GM12878 (cell line): ENCODE results near the gene ANO4. TPM values are rescaled to one million over a fixed set of nuclear protein-coding genes. Genes with fewer than 3 reads are reported as not detected.
A peak's percentile ranks its signal among the peaks of the same experiment; 100 is the strongest.

ENCODE experiments used
- BRCA1 ChIP-seq: IDR thresholded peaks from 2 replicates; pipeline ENCODE4 v1.6.1; 2011; ENCODE audit warnings: low read depth, low read length, improper control_type of control experiment
- ETV6 ChIP-seq, 2 experiments: fragments of 450-650 bp in 1 of 2; IDR thresholded peaks in 1 of 2; conservative IDR thresholded peaks in 1 of 2; 2 replicates each; pipeline ENCODE4 v1.6.1; 2014; ENCODE audit warnings: antibody characterized with exemption in 1 of 2, borderline replicate concordance in 1 of 2, low read depth in 1 of 2, mild to moderate bottlenecking in 1 of 2, moderate library complexity in 1 of 2
- HDGF ChIP-seq: fragments of 450-650 bp; IDR thresholded peaks from 2 replicates; pipeline ENCODE4 v1.6.1; 2016; ENCODE audit warnings: antibody characterized with exemption
- IKZF2 ChIP-seq, 2 experiments: fragments of 450-650 bp; IDR thresholded peaks; 2 replicates each; pipeline ENCODE4 v1.6.1; 2017; ENCODE audit warnings: mild to moderate bottlenecking in 2 of 2, moderate library complexity in 2 of 2
- LARP7 ChIP-seq: fragments of 450-650 bp; IDR thresholded peaks from 2 replicates; pipeline ENCODE4 v1.6.1; 2017; ENCODE audit warnings: mild to moderate bottlenecking
- MTA3 ChIP-seq: IDR thresholded peaks from 2 replicates; pipeline ENCODE4 v1.6.1; 2012; ENCODE audit warnings: low read length, inconsistent platforms, borderline replicate concordance
- MYC ChIP-seq: IDR thresholded peaks from 2 replicates; pipeline ENCODE4 v1.6.1; 2011; ENCODE audit warnings: mild to moderate bottlenecking, low read length, moderate library complexity, inconsistent platforms; ENCODE audit not compliant: insufficient read depth, insufficient replicate concordance, insufficient read length, severe bottlenecking
- NFIC ChIP-seq: IDR thresholded peaks from 2 replicates; pipeline ENCODE4 v1.6.1; 2012; ENCODE audit warnings: low read depth, mild to moderate bottlenecking, inconsistent platforms, low read length, moderate library complexity
- NFYB ChIP-seq: IDR thresholded peaks from 2 replicates; pipeline ENCODE4 v1.6.1; 2011; ENCODE audit warnings: low read depth, mild to moderate bottlenecking, low read length, improper control_type of control experiment, moderate library complexity; ENCODE audit not compliant: insufficient read depth
- RFX5 ChIP-seq: IDR thresholded peaks from 2 replicates; pipeline ENCODE4 v1.6.1; 2011; ENCODE audit warnings: low read depth, low read length, improper control_type of control experiment
- polyA plus RNA-seq, 11 experiments: library from polyadenylated mRNA; depleted of rRNA in 4 of 11; unstranded in 6 of 11; stranded (reverse) in 5 of 11; fragments of >200 nt; fragmentation: Nextera tagmentation in 4 of 11; fragmentation: Illumina TruSeq in 1 of 11; extraction: Ambion mirVana in 4 of 11; extraction: Trizol in 1 of 11; gene quantifications; 1 replicate in 1 of 11; 2 replicates in 10 of 11; pipeline versions ENCODE4 v1.2.1 to v1.2.3, GENCODE V29; 2011 to 2016; ENCODE audit warnings: inconsistent platforms in 2 of 11, missing spikeins in 2 of 11, low read depth in 1 of 11
- total RNA-seq, 4 experiments: library from RNA; depleted of rRNA in 3 of 4; stranded (reverse); fragments of >200 nt in 3 of 4; fragmentation: Illumina TruSeq in 1 of 4; extraction: Trizol in 1 of 4; gene quantifications; 2 replicates each; pipeline versions ENCODE4 v1.2.1 to v1.2.3, GENCODE V29; 2013 to 2021
- TF ChIP-seq, protein P1 (sequence below): IDR thresholded peaks from 2 replicates; pipeline ENCODE4 v1.6.1; 2011; ENCODE audit warnings: mild to moderate bottlenecking, low read depth, low read length, moderate library complexity; ENCODE audit not compliant: insufficient replicate concordance
- TF ChIP-seq, protein P2 (sequence below): fragments of 450-650 bp; IDR thresholded peaks from 2 replicates; pipeline ENCODE4 v1.6.1; 2017; ENCODE audit warnings: mild to moderate bottlenecking, moderate library complexity
- TF ChIP-seq, protein P3 (sequence below): fragments of 450-650 bp; IDR thresholded peaks from 2 replicates; pipeline ENCODE4 v1.6.1; 2016; ENCODE audit warnings: mild to moderate bottlenecking, moderate library complexity, borderline replicate concordance
- TF ChIP-seq, protein P4 (sequence below): fragments of 450-650 bp; IDR thresholded peaks from 2 replicates; pipeline ENCODE4 v1.6.1; 2017; ENCODE audit warnings: mild to moderate bottlenecking, low read depth, inconsistent platforms; ENCODE audit not compliant: poor library complexity, severe bottlenecking

ANO4 gene
- total and polyA plus RNA-seq, 10 of the 15 experiments (the other 5 are each of a cell fraction or from before 2014, with no cell fraction given): not detected

DNA sequence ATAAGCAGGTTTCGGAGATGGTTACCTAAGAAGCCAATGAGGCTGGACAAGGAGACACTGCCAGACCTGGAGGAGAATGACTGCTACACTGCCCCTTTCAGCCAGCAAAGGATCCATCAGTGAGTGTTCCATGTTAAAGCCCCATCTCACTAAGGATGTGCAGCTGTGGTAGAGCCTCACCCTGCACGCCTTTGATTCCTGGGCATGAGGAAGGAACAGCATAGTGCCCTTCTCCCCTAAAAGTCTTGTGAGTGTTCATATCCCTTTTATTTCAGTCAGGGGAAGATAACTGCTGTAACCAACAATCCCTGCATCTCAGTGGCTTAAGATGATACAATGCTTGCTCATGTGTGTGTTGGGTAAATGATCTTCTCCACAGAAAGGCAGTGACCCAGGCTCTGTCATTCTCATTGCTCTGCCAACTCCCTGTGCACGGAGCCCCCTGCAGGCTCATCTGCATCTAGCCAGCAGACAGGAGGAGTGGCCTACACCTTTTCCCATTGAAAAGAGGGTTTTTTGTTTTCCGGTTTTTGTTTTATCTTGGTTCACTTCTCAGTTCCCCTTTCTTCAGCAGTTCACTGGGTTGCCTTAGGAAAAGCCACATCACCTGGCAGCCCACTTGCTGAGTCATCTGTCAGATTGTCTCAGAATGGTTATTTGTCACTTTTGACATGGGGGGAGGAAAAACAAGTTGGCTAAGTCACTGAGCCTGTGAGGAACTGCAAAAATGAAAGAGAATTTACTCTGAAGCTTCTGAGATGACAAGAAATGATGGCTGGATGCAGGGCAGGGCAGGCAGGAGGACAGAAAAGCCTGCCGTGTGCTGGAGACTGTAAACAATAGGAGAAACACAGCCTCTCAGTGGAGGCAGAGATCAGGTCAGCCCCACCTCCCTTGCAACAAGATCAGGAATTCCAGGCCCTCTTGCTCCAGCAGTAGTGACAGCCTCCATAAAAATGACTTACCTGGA lies 193.3 kb downstream of the ANO4 start (continued):
- TF ChIP-seq, protein P1, sequence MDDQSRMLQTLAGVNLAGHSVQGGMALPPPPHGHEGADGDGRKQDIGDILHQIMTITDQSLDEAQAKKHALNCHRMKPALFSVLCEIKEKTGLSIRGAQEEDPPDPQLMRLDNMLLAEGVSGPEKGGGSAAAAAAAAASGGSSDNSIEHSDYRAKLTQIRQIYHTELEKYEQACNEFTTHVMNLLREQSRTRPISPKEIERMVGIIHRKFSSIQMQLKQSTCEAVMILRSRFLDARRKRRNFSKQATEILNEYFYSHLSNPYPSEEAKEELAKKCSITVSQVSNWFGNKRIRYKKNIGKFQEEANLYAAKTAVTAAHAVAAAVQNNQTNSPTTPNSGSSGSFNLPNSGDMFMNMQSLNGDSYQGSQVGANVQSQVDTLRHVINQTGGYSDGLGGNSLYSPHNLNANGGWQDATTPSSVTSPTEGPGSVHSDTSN: peak; percentile 87
- TF ChIP-seq, protein P2, sequence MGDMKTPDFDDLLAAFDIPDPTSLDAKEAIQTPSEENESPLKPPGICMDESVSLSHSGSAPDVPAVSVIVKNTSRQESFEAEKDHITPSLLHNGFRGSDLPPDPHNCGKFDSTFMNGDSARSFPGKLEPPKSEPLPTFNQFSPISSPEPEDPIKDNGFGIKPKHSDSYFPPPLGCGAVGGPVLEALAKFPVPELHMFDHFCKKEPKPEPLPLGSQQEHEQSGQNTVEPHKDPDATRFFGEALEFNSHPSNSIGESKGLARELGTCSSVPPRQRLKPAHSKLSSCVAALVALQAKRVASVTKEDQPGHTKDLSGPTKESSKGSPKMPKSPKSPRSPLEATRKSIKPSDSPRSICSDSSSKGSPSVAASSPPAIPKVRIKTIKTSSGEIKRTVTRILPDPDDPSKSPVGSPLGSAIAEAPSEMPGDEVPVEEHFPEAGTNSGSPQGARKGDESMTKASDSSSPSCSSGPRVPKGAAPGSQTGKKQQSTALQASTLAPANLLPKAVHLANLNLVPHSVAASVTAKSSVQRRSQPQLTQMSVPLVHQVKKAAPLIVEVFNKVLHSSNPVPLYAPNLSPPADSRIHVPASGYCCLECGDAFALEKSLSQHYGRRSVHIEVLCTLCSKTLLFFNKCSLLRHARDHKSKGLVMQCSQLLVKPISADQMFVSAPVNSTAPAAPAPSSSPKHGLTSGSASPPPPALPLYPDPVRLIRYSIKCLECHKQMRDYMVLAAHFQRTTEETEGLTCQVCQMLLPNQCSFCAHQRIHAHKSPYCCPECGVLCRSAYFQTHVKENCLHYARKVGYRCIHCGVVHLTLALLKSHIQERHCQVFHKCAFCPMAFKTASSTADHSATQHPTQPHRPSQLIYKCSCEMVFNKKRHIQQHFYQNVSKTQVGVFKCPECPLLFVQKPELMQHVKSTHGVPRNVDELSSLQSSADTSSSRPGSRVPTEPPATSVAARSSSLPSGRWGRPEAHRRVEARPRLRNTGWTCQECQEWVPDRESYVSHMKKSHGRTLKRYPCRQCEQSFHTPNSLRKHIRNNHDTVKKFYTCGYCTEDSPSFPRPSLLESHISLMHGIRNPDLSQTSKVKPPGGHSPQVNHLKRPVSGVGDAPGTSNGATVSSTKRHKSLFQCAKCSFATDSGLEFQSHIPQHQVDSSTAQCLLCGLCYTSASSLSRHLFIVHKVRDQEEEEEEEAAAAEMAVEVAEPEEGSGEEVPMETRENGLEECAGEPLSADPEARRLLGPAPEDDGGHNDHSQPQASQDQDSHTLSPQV: no peak
- TF ChIP-seq RFX5 (no peak), ETV6 (conservative IDR thresholded peaks at IDR 0.05 in 1 of 2, IDR thresholded peaks at IDR 0.05 in 1 of 2; ENCODE audit: borderline replicate concordance in 1 of 2, low read depth in 1 of 2) (peak in 1 of 2 experiments; percentile 92; a peak in 2 of 4 replicates), NFIC (peak; percentile 97), IKZF2 (IDR thresholded peaks at IDR 0.05) (peak; percentile 100), LARP7 (no peak), BRCA1 (no peak), NFYB (no peak), HDGF (no peak), MTA3 (peak; percentile 91; the same call in 1 of the 2 replicates), MYC (no peak)
- TF ChIP-seq, protein P3, sequence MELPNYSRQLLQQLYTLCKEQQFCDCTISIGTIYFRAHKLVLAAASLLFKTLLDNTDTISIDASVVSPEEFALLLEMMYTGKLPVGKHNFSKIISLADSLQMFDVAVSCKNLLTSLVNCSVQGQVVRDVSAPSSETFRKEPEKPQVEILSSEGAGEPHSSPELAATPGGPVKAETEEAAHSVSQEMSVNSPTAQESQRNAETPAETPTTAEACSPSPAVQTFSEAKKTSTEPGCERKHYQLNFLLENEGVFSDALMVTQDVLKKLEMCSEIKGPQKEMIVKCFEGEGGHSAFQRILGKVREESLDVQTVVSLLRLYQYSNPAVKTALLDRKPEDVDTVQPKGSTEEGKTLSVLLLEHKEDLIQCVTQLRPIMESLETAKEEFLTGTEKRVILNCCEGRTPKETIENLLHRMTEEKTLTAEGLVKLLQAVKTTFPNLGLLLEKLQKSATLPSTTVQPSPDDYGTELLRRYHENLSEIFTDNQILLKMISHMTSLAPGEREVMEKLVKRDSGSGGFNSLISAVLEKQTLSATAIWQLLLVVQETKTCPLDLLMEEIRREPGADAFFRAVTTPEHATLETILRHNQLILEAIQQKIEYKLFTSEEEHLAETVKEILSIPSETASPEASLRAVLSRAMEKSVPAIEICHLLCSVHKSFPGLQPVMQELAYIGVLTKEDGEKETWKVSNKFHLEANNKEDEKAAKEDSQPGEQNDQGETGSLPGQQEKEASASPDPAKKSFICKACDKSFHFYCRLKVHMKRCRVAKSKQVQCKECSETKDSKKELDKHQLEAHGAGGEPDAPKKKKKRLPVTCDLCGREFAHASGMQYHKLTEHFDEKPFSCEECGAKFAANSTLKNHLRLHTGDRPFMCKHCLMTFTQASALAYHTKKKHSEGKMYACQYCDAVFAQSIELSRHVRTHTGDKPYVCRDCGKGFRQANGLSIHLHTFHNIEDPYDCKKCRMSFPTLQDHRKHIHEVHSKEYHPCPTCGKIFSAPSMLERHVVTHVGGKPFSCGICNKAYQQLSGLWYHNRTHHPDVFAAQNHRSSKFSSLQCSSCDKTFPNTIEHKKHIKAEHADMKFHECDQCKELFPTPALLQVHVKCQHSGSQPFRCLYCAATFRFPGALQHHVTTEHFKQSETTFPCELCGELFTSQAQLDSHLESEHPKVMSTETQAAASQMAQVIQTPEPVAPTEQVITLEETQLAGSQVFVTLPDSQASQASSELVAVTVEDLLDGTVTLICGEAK: no peak
- TF ChIP-seq, protein P4, sequence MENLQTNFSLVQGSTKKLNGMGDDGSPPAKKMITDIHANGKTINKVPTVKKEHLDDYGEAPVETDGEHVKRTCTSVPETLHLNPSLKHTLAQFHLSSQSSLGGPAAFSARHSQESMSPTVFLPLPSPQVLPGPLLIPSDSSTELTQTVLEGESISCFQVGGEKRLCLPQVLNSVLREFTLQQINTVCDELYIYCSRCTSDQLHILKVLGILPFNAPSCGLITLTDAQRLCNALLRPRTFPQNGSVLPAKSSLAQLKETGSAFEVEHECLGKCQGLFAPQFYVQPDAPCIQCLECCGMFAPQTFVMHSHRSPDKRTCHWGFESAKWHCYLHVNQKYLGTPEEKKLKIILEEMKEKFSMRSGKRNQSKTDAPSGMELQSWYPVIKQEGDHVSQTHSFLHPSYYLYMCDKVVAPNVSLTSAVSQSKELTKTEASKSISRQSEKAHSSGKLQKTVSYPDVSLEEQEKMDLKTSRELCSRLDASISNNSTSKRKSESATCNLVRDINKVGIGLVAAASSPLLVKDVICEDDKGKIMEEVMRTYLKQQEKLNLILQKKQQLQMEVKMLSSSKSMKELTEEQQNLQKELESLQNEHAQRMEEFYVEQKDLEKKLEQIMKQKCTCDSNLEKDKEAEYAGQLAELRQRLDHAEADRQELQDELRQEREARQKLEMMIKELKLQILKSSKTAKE: peak; percentile 74
